Gastroesophageal sphincter (tissue), 3 donors: ENCODE data around the gene PGM2.
"Not testable (repeated sequence)": the region's sequence is repeated elsewhere in the genome, so short reads cannot be mapped to it uniquely, and the experiment has no call there.

ENCODE experiments used
- EP300 ChIP-seq: sonication (generic); formaldehyde crosslinking; IDR thresholded peaks from one replicate; pipeline ENCODE4 v1.6.1; 2017; ENCODE audit warnings: antibody characterized with exemption, mild to moderate bottlenecking
- POLR2A ChIP-seq, 2 donors: fragments of 450-650 bp; IDR thresholded peaks; one replicate each; pipeline ENCODE4 v1.6.1; 2017; ENCODE audit warnings: antibody characterized with exemption in 2 of 2, mild to moderate bottlenecking in 2 of 2, moderate library complexity in 1 of 2
- POLR2AphosphoS5 ChIP-seq: sonication (generic); formaldehyde crosslinking; IDR thresholded peaks from one replicate; pipeline ENCODE4 v1.6.1; 2017; ENCODE audit warnings: antibody characterized with exemption
- TF ChIP-seq, protein P1 (sequence below), 4 experiments: fragments of 200-600 bp in 2 of 4; fragments of 450-650 bp in 2 of 4; sonication (generic) in 1 of 4; IDR thresholded peaks; one replicate each; pipeline ENCODE4 v1.5.1; 2017 to 2019; ENCODE audit warnings: antibody characterized with exemption in 4 of 4, mild to moderate bottlenecking in 2 of 4, moderate library complexity in 2 of 4

- TF ChIP-seq, protein P1, sequence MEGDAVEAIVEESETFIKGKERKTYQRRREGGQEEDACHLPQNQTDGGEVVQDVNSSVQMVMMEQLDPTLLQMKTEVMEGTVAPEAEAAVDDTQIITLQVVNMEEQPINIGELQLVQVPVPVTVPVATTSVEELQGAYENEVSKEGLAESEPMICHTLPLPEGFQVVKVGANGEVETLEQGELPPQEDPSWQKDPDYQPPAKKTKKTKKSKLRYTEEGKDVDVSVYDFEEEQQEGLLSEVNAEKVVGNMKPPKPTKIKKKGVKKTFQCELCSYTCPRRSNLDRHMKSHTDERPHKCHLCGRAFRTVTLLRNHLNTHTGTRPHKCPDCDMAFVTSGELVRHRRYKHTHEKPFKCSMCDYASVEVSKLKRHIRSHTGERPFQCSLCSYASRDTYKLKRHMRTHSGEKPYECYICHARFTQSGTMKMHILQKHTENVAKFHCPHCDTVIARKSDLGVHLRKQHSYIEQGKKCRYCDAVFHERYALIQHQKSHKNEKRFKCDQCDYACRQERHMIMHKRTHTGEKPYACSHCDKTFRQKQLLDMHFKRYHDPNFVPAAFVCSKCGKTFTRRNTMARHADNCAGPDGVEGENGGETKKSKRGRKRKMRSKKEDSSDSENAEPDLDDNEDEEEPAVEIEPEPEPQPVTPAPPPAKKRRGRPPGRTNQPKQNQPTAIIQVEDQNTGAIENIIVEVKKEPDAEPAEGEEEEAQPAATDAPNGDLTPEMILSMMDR (IDR thresholded peaks at IDR 0.05): not testable (repeated sequence)
- not testable (repeated sequence) for TF ChIP-seq POLR2A (IDR thresholded peaks at IDR 0.05); EP300; POLR2AphosphoS5
Observed at GRCh38 chr4:37786267-37786666, 40.2 kb upstream of the PGM2 start.
